HepG2 (cell line): ENCODE data around the gene NAGS. TPM values are rescaled to one million over a fixed set of nuclear protein-coding genes. Genes with fewer than 3 reads are reported as not detected.
A peak's percentile ranks its signal among the peaks of the same experiment; 100 is the strongest.

ENCODE experiments used
- ATF7-NPFF ChIP-seq: sonication (generic); formaldehyde crosslinking; IDR thresholded peaks from 2 replicates; pipeline ENCODE4 v1.8.1; 2023; ENCODE audit warnings: mild to moderate bottlenecking, low read depth, missing genetic modification reagents, moderate library complexity
- CREM ChIP-seq, 2 experiments: sonication (generic) in 1 of 2; formaldehyde crosslinking in 1 of 2; IDR thresholded peaks; 2 replicates each; pipeline versions ENCODE4 v1.4.0 to v1.6.1; 2016 to 2020; ENCODE audit warnings: antibody characterized with exemption in 1 of 2, mild to moderate bottlenecking in 1 of 2, missing genetic modification reagents in 1 of 2
- HDAC2 ChIP-seq: sonication (generic); formaldehyde crosslinking; IDR thresholded peaks from 2 replicates; pipeline ENCODE4 v1.4.0; 2020; ENCODE audit warnings: missing genetic modification reagents
- HNF1A ChIP-seq, 2 experiments: sonication (generic) in 1 of 2; formaldehyde crosslinking in 1 of 2; IDR thresholded peaks; 2 replicates each; pipeline versions ENCODE4 v1.4.0 to v1.6.1; 2016 to 2020; ENCODE audit warnings: borderline replicate concordance in 1 of 2, low read depth in 1 of 2, mild to moderate bottlenecking in 1 of 2, missing genetic modification reagents in 1 of 2
- KAT2B ChIP-seq: fragments of 150-350 bp; IDR thresholded peaks from 2 replicates; pipeline ENCODE4 v1.6.1; 2014; ENCODE audit warnings: low read depth, low read length, borderline replicate concordance
- KLF6 ChIP-seq: IDR thresholded peaks from 2 replicates; pipeline ENCODE4 v1.8.0; 2016; ENCODE audit warnings: missing biosample characterization, missing genetic modification reagents
- NFE2 ChIP-seq: sonication (generic); formaldehyde crosslinking; IDR thresholded peaks from 2 replicates; pipeline ENCODE4 v1.4.0; 2020; ENCODE audit warnings: missing genetic modification reagents
- NR3C1 ChIP-seq: sonication (generic); formaldehyde crosslinking; IDR thresholded peaks from 2 replicates; pipeline ENCODE4 v1.4.0; 2020; ENCODE audit warnings: missing genetic modification reagents
- PLRG1 ChIP-seq: fragments of 450-650 bp; conservative IDR thresholded peaks from 2 replicates; pipeline ENCODE4 v1.6.1; 2016
- RFX5 ChIP-seq: IDR thresholded peaks from 2 replicates; pipeline ENCODE4 v1.6.1; 2011; ENCODE audit warnings: low read depth, low read length, improper control_type of control experiment
- RNF2 ChIP-seq: fragments of 450-650 bp; conservative IDR thresholded peaks from 2 replicates; pipeline ENCODE4 v1.6.1; 2016; ENCODE audit warnings: low read depth
- SRY ChIP-seq: sonication (generic); formaldehyde crosslinking; IDR thresholded peaks from 2 replicates; pipeline ENCODE4 v1.8.0; 2022; ENCODE audit warnings: mild to moderate bottlenecking, missing genetic modification reagents
- XBP1 ChIP-seq: sonication (generic); formaldehyde crosslinking; IDR thresholded peaks from 2 replicates; pipeline ENCODE4 v1.5.0; 2020; ENCODE audit warnings: missing genetic modification reagents
- ZFY ChIP-seq: sonication (generic); formaldehyde crosslinking; IDR thresholded peaks from 2 replicates; pipeline ENCODE4 v1.4.0; 2020; ENCODE audit warnings: missing genetic modification reagents
- ZNF160 ChIP-seq: sonication (generic); formaldehyde crosslinking; IDR thresholded peaks from 2 replicates; pipeline ENCODE4 v1.8.0; 2022; ENCODE audit warnings: mild to moderate bottlenecking, inconsistent platforms, missing genetic modification reagents
- ZNF224 ChIP-seq: sonication (generic); formaldehyde crosslinking; IDR thresholded peaks from 2 replicates; pipeline ENCODE4 v1.5.0; 2020; ENCODE audit warnings: mild to moderate bottlenecking, missing genetic modification reagents
- ZNF234 ChIP-seq: sonication (generic); formaldehyde crosslinking; conservative IDR thresholded peaks from 2 replicates; pipeline ENCODE4 v1.5.1; 2020; ENCODE audit warnings: mild to moderate bottlenecking, missing genetic modification reagents
- ZNF740 ChIP-seq: sonication (generic); formaldehyde crosslinking; IDR thresholded peaks from 2 replicates; pipeline ENCODE4 v1.4.0; 2020; ENCODE audit warnings: missing genetic modification reagents
- ZNF775 ChIP-seq: sonication (generic); formaldehyde crosslinking; IDR thresholded peaks from 2 replicates; pipeline ENCODE4 v1.4.0; 2020; ENCODE audit warnings: missing genetic modification reagents, mild to moderate bottlenecking, moderate library complexity, borderline replicate concordance
- ZNF878 ChIP-seq: sonication (generic); formaldehyde crosslinking; IDR thresholded peaks from 2 replicates; pipeline ENCODE4 v1.8.1; 2023; ENCODE audit warnings: mild to moderate bottlenecking, missing genetic modification reagents, moderate library complexity
- polyA plus RNA-seq, 8 experiments: library from polyadenylated mRNA; depleted of rRNA in 3 of 8; stranded (reverse) in 7 of 8; unstranded in 1 of 8; fragments of >200 nt; fragmentation: Illumina TruSeq in 4 of 8; extraction: Trizol in 4 of 8; gene quantifications; 2 replicates each; pipeline versions ENCODE4 v1.2.1 to v1.2.3, GENCODE V29; 2011 to 2016; ENCODE audit warnings: low read depth in 4 of 8, missing spikeins in 1 of 8, mixed read lengths in 1 of 8; ENCODE audit not compliant: insufficient read depth in 1 of 8
- total RNA-seq, 5 experiments: library from RNA; depleted of rRNA; stranded (reverse); fragments of >200 nt; fragmentation: Illumina TruSeq; extraction: Trizol; gene quantifications; 2 replicates each; pipeline ENCODE4 v1.2.3, GENCODE V29; 2016; ENCODE audit warnings: low read depth in 1 of 5
- TF ChIP-seq, protein P1 (sequence below): conservative IDR thresholded peaks from 2 replicates; pipeline ENCODE4 v1.6.1; 2018; ENCODE audit warnings: missing genetic modification reagents
- TF ChIP-seq, protein P2 (sequence below): IDR thresholded peaks from 2 replicates; pipeline ENCODE4 v1.6.1; 2016

Gene NAGS
- total and polyA plus RNA-seq, 2 of the 13 experiments (the other 11 are each of a cell fraction or from before 2014, with no cell fraction given) = 4.3 to 5.1 TPM

DNA sequence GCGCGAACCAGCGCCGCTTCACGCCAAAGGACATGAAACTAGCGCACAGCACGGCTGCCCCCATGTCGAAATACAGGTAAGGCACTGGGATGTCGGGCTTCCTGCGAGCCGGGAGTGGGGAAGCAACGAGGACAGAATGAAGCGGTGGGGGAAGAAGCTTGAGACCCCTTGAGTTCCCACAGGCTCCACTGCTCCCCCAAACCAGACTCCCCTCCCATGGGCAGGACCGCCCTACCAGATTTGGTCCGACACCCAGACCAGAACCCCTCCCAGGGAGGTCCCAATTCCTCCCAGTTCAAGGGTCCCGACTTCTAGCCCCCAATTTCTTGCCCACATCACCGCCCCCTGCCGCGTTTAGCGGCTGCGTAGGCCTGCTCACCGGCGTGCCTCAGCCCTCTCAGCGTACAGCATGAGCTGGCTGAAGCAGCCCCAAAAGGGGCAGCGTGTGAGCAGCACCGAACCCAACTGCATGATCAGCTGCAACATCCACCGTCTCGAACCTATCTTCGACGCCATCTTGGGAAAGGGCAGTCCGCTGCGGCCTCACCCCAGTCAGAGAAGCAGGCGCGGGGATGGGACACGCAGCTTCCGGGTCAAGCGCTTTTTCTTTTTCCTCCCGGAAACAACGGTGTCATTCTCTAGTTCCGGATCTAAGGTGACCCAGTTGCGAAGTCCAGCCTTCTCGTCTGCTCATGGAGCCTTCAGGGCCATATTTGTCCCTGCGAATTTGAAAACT, 10.2 kb downstream of the NAGS start, which contains the start of gene TMEM101 (continued):
- peak; percentile 40; the same call in 1 of the 2 replicates for TF ChIP-seq ZNF160
- TF ChIP-seq CREM (IDR thresholded peaks at IDR 0.05) = peak; percentile 99
- peak; percentile 84 for TF ChIP-seq CREM (CRISPR knock-in tag; IDR thresholded peaks at IDR 0.05)
- peak; percentile 83 for TF ChIP-seq RFX5
- no peak; the same call in none of the 2 replicates for TF ChIP-seq RNF2
- TF ChIP-seq NFE2 = peak; percentile 58; the same call in 1 of the 2 replicates
- TF ChIP-seq ZNF234 (CRISPR knock-in tag) = no peak; the same call in 1 of the 2 replicates
- peak; percentile 76 for TF ChIP-seq ZNF740 (CRISPR knock-in tag)
- no peak for TF ChIP-seq ZNF878 (CRISPR knock-in tag)
- no peak for TF ChIP-seq XBP1 (CRISPR knock-in tag)
- no peak for TF ChIP-seq ZNF224 (CRISPR knock-in tag)
- peak; percentile 81; the same call in 1 of the 2 replicates for TF ChIP-seq SRY (CRISPR knock-in tag)
- TF ChIP-seq HDAC2 (CRISPR knock-in tag) = peak; percentile 94
- TF ChIP-seq KLF6 = peak; percentile 81; the same call in 1 of the 2 replicates
- peak; percentile 87 for TF ChIP-seq ZFY (CRISPR knock-in tag)
- TF ChIP-seq NR3C1 (CRISPR knock-in tag) = no peak
- no peak for TF ChIP-seq KAT2B
- TF ChIP-seq, protein P1, sequence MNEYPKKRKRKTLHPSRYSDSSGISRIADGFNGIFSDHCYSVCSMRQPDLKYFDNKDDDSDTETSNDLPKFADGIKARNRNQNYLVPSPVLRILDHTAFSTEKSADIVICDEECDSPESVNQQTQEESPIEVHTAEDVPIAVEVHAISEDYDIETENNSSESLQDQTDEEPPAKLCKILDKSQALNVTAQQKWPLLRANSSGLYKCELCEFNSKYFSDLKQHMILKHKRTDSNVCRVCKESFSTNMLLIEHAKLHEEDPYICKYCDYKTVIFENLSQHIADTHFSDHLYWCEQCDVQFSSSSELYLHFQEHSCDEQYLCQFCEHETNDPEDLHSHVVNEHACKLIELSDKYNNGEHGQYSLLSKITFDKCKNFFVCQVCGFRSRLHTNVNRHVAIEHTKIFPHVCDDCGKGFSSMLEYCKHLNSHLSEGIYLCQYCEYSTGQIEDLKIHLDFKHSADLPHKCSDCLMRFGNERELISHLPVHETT (CRISPR knock-in tag) = peak; percentile 97
- peak; percentile 88 for TF ChIP-seq ATF7-NPFF (CRISPR knock-in tag)
- TF ChIP-seq, protein P2, sequence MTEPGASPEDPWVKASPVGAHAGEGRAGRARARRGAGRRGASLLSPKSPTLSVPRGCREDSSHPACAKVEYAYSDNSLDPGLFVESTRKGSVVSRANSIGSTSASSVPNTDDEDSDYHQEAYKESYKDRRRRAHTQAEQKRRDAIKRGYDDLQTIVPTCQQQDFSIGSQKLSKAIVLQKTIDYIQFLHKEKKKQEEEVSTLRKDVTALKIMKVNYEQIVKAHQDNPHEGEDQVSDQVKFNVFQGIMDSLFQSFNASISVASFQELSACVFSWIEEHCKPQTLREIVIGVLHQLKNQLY (CRISPR knock-in tag) = peak; percentile 84
- peak; percentile 95 for TF ChIP-seq ZNF775
- TF ChIP-seq PLRG1 = no peak
- TF ChIP-seq HNF1A (IDR thresholded peaks at IDR 0.05; ENCODE audit: low read depth) = peak; percentile 69
- peak; percentile 92 for TF ChIP-seq HNF1A (CRISPR knock-in tag; IDR thresholded peaks at IDR 0.05; ENCODE audit: borderline replicate concordance)
